ENCODE measurements around the gene EXOC2. TPM values are rescaled to one million over a fixed set of nuclear protein-coding genes. Genes with fewer than 3 reads are reported as not detected.

EXOC2 gene
- total RNA-seq, 4 donors from 2014 or later: 7.6 to 22.5 (median 20.2) TPM

- H3K9me3 ChIP-seq: no peaks in the 10 kb centered on the region
- H3K36me3 ChIP-seq: no peaks in the 10 kb centered on the region
- intact Hi-C loops (cut with DNase I; ENCODE audit: low total_unique reads): no loop called here
- peaks cover 0 to 37% (median 0%) of the 10 kb centered on the region in 4 donors for H3K4me1 ChIP-seq
- no peak for DNase-seq
- 71 to 86% methylated on average over 8 to 9 of the region's 9 CpGs for WGBS, 2 donors (ENCODE audit: low coverage in 1 of 2)
- H3K4me3 ChIP-seq: no peak overlapping the region
- H3K27me3 ChIP-seq: no peaks in the 10 kb centered on the region
- in situ Hi-C loops (cut with MboI; ENCODE audit: low pct_ligation_motif_present in 1 of 4, low pct_unique_long_range_greater_than_20kb in 1 of 4, low sequenced_read_pairs in 3 of 4): no loop called here
- peak overlapping the region in 1 of 4 donors; percentile 52 for H3K27ac ChIP-seq
- TF ChIP-seq POLR2A (IDR thresholded peaks at IDR 0.05): no peak
- TF ChIP-seq POLR2AphosphoS5 (IDR thresholded peaks at IDR 0.05): no peak
- TF ChIP-seq EP300 (IDR thresholded peaks at IDR 0.05; ENCODE audit: low read depth): no peak
- no peak for TF ChIP-seq CTCF (IDR thresholded peaks at IDR 0.05)
Observed at GRCh38 chr6:679282-679681, 13.7 kb downstream of the EXOC2 start.

- H3K27ac ChIP-seq: peak overlapping the region in 1 of 4 donors; percentile 18
- H3K27me3 ChIP-seq: no peaks in the 10 kb centered on the region
- no peak for DNase-seq
- no peaks in the 10 kb centered on the region for H3K9me3 ChIP-seq
- H3K36me3 ChIP-seq: no peaks in the 10 kb centered on the region
- TF ChIP-seq EP300 (IDR thresholded peaks at IDR 0.05; ENCODE audit: low read depth) (no peak), CTCF (IDR thresholded peaks at IDR 0.05) (no peak), POLR2AphosphoS5 (IDR thresholded peaks at IDR 0.05) (no peak), POLR2A (IDR thresholded peaks at IDR 0.05) (no peak)
- in situ Hi-C loops (cut with MboI; ENCODE audit: low pct_ligation_motif_present in 1 of 4, low pct_unique_long_range_greater_than_20kb in 1 of 4, low sequenced_read_pairs in 3 of 4): no loop called here
- intact Hi-C loops (cut with DNase I; ENCODE audit: low total_unique reads): no loop called here
- WGBS, 2 donors (ENCODE audit: low coverage in 1 of 2): 63% methylated on average over 3 of the region's 3 CpGs
- peaks cover 0 to 32% (median 0%) of the 10 kb centered on the region in 4 donors for H3K4me1 ChIP-seq
- no peak overlapping the region for H3K4me3 ChIP-seq
Observed at GRCh38 chr6:678520-678919, 14.4 kb downstream of the EXOC2 start.

- intact Hi-C loops (cut with DNase I; ENCODE audit: low total_unique reads): no loop called here
- Histone ChIP-seq H3K9me3 (no peaks in the 10 kb centered on the region), H3K4me1 (peaks cover 0 to 32% (median 0%) of the 10 kb centered on the region in 4 donors), H3K27me3 (no peaks in the 10 kb centered on the region), H3K4me3 (no peak overlapping the region), H3K36me3 (no peaks in the 10 kb centered on the region), H3K27ac (peak overlapping the region in 1 of 4 donors; percentile 18)
- TF ChIP-seq EP300 (IDR thresholded peaks at IDR 0.05; ENCODE audit: low read depth) (no peak), POLR2AphosphoS5 (IDR thresholded peaks at IDR 0.05) (no peak), POLR2A (IDR thresholded peaks at IDR 0.05) (no peak), CTCF (IDR thresholded peaks at IDR 0.05) (no peak)
- DNase-seq: no peak
- in situ Hi-C loops (cut with MboI; ENCODE audit: low pct_ligation_motif_present in 1 of 4, low pct_unique_long_range_greater_than_20kb in 1 of 4, low sequenced_read_pairs in 3 of 4): no loop called here
- WGBS, 2 donors (ENCODE audit: low coverage in 1 of 2): 95% methylated on average over 4 of the region's 4 CpGs; no CpG with 5 or more reads in 1 of the 2 donors
Observed at GRCh38 chr6:677919-678318, 15.0 kb downstream of the EXOC2 start.

GRCh38 chr6:674956-675355 lies 18.0 kb downstream of the EXOC2 start:
- peaks cover 0 to 12% (median 0%) of the 10 kb centered on the region in 4 donors for H3K4me1 ChIP-seq
- no peak for DNase-seq
- in situ Hi-C loops (cut with MboI; ENCODE audit: low pct_ligation_motif_present in 1 of 4, low pct_unique_long_range_greater_than_20kb in 1 of 4, low sequenced_read_pairs in 3 of 4): no loop called here
- no peaks in the 10 kb centered on the region for H3K27me3 ChIP-seq
- TF ChIP-seq EP300 (IDR thresholded peaks at IDR 0.05; ENCODE audit: low read depth) (no peak), POLR2AphosphoS5 (IDR thresholded peaks at IDR 0.05) (no peak), CTCF (IDR thresholded peaks at IDR 0.05) (no peak), POLR2A (IDR thresholded peaks at IDR 0.05) (no peak)
- 82 to 100% methylated on average over 1 to 3 of the region's 3 CpGs for WGBS, 2 donors (ENCODE audit: low coverage in 1 of 2)
- H3K4me3 ChIP-seq: no peak overlapping the region
- H3K9me3 ChIP-seq: no peaks in the 10 kb centered on the region
- intact Hi-C loops (cut with DNase I; ENCODE audit: low total_unique reads): no loop called here
- no peaks in the 10 kb centered on the region for H3K36me3 ChIP-seq
- H3K27ac ChIP-seq: no peak overlapping the region

Measured in transverse colon (tissue), 4 donors.